ENCODE data around the gene RBM19. TPM values are rescaled to one million over a fixed set of nuclear protein-coding genes. Genes with fewer than 3 reads are reported as not detected.
A peak's percentile ranks its signal among the peaks of the same experiment; 100 is the strongest.

RBM19 gene
- total RNA-seq, 2 donors from 2014 or later: 38.6 to 43.1 TPM

GRCh38 chr12:113873740-113874139 lies 92.4 kb downstream of the RBM19 start:
- no peak overlapping the region for H3K4me3 Mint-ChIP-seq
- no peaks in the 10 kb centered on the region for H3K27me3 Mint-ChIP-seq (ENCODE audit: insufficient read depth)
- Histone ChIP-seq H3K27me3 (ENCODE audit: control insufficient read depth, insufficient read depth, low read length, poor library complexity, severe bottlenecking) (no peaks in the 10 kb centered on the region), H3K4me3 (ENCODE audit: low read length) (no peak overlapping the region), H3K9me3 (ENCODE audit: control insufficient read depth, low read length) (peaks cover 5% of the 10 kb centered on the region), H3K27ac (ENCODE audit: low read depth, low read length) (no peak overlapping the region), H3K9ac (ENCODE audit: extremely low read depth, low read length, poor library complexity, severe bottlenecking) (no peak overlapping the region), H3K36me3 (ENCODE audit: control insufficient read depth, insufficient read depth, low read length) (peaks cover 10% of the 10 kb centered on the region), H3K4me1 (ENCODE audit: control insufficient read depth, insufficient read depth, low read length) (peaks cover 10% of the 10 kb centered on the region)
- H3K36me3 Mint-ChIP-seq (ENCODE audit: low read depth): peaks cover 29% of the 10 kb centered on the region
- H3K27ac Mint-ChIP-seq: peak overlapping the region; percentile 87
- no peak for DNase-seq
- peaks cover 37% of the 10 kb centered on the region for H3K4me1 Mint-ChIP-seq
- WGBS, 2 experiments (ENCODE audit: insufficient coverage in 1 of 2, insufficient read length in 1 of 2): 89 to 91% methylated on average over 6 to 8 of the region's 8 CpGs
- TF ChIP-seq CTCF (conservative IDR thresholded peaks at IDR 0.05): no peak
- peaks cover 15% of the 10 kb centered on the region for H3K9me3 Mint-ChIP-seq

GRCh38 chr12:113870890-113871289 lies 95.2 kb downstream of the RBM19 start:
- no peak for DNase-seq

GRCh38 chr12:113870035-113870434 lies 96.1 kb downstream of the RBM19 start:
- DNase-seq: peak; percentile 67
- no peaks in the 10 kb centered on the region for H3K27me3 Mint-ChIP-seq (ENCODE audit: insufficient read depth)
- no peak overlapping the region for H3K4me3 ChIP-seq (ENCODE audit: low read length)
- peaks cover 22% of the 10 kb centered on the region for H3K36me3 Mint-ChIP-seq (ENCODE audit: low read depth)
- peaks cover 29% of the 10 kb centered on the region for H3K4me1 Mint-ChIP-seq
- H3K9me3 Mint-ChIP-seq: peaks cover 15% of the 10 kb centered on the region
- peaks cover 5% of the 10 kb centered on the region for H3K9me3 ChIP-seq (ENCODE audit: control insufficient read depth, low read length)
- 80 to 84% methylated on average over 8 of the region's 8 CpGs for WGBS, 2 experiments (ENCODE audit: insufficient coverage in 1 of 2, insufficient read length in 1 of 2)
- H3K27ac Mint-ChIP-seq: no peak overlapping the region
- H3K36me3 ChIP-seq (ENCODE audit: control insufficient read depth, insufficient read depth, low read length): peaks cover 8% of the 10 kb centered on the region
- no peaks in the 10 kb centered on the region for H3K27me3 ChIP-seq (ENCODE audit: control insufficient read depth, insufficient read depth, low read length, poor library complexity, severe bottlenecking)
- no peak overlapping the region for H3K9ac ChIP-seq (ENCODE audit: extremely low read depth, low read length, poor library complexity, severe bottlenecking)
- TF ChIP-seq CTCF (conservative IDR thresholded peaks at IDR 0.05): no peak
- no peak overlapping the region for H3K27ac ChIP-seq (ENCODE audit: low read depth, low read length)
- H3K4me3 Mint-ChIP-seq: no peak overlapping the region
- H3K4me1 ChIP-seq (ENCODE audit: control insufficient read depth, insufficient read depth, low read length): peaks cover 10% of the 10 kb centered on the region

More at GRCh38 chr12:113870890-113871289, 95.2 kb downstream of the RBM19 start:
- Histone ChIP-seq H3K27ac (ENCODE audit: low read depth, low read length) (no peak overlapping the region), H3K4me1 (ENCODE audit: control insufficient read depth, insufficient read depth, low read length) (peaks cover 10% of the 10 kb centered on the region), H3K36me3 (ENCODE audit: control insufficient read depth, insufficient read depth, low read length) (peaks cover 10% of the 10 kb centered on the region), H3K4me3 (ENCODE audit: low read length) (no peak overlapping the region), H3K9me3 (ENCODE audit: control insufficient read depth, low read length) (peaks cover 5% of the 10 kb centered on the region), H3K9ac (ENCODE audit: extremely low read depth, low read length, poor library complexity, severe bottlenecking) (no peak overlapping the region), H3K27me3 (ENCODE audit: control insufficient read depth, insufficient read depth, low read length, poor library complexity, severe bottlenecking) (no peaks in the 10 kb centered on the region)
- Mint-ChIP-seq H3K36me3 (ENCODE audit: low read depth) (peaks cover 25% of the 10 kb centered on the region), H3K4me1 (peaks cover 33% of the 10 kb centered on the region), H3K27me3 (ENCODE audit: insufficient read depth) (no peaks in the 10 kb centered on the region), H3K4me3 (no peak overlapping the region), H3K9me3 (peaks cover 15% of the 10 kb centered on the region), H3K27ac (no peak overlapping the region)
- WGBS, 2 experiments (ENCODE audit: insufficient coverage in 1 of 2, insufficient read length in 1 of 2): 63 to 100% methylated on average over 1 to 2 of the region's 2 CpGs
- no peak for TF ChIP-seq CTCF (conservative IDR thresholded peaks at IDR 0.05)
